Suprapubic skin (tissue), 4 donors: Measurements from ENCODE around the gene GDPD2. TPM values are rescaled to one million over a fixed set of nuclear protein-coding genes. Genes with fewer than 3 reads are reported as not detected.

Experiments
- DNase-seq, 2 donors: peaks; one replicate each; pipeline ENCODE4 v3.0.0-alpha.2; 2019; ENCODE audit warnings: low spot score in 2 of 2
- H3K27ac ChIP-seq: fragments of 200-600 bp; sonication (generic); one replicate; pipeline ENCODE4 v1.5.1; 2019
- H3K27me3 ChIP-seq: fragments of 200-600 bp; sonication (generic); one replicate; pipeline ENCODE4 v1.5.1; 2019
- H3K36me3 ChIP-seq: fragments of 200-600 bp; sonication (generic); one replicate; pipeline ENCODE4 v1.5.1; 2019
- H3K4me1 ChIP-seq: fragments of 200-600 bp; sonication (generic); one replicate; pipeline ENCODE4 v1.5.1; 2019
- H3K4me3 ChIP-seq: fragments of 200-600 bp; sonication (generic); one replicate; pipeline ENCODE4 v1.5.1; 2019; ENCODE audit warnings: mild to moderate bottlenecking
- H3K9me3 ChIP-seq: fragments of 200-600 bp; sonication (generic); one replicate; pipeline ENCODE4 v1.5.1; 2019
- EP300 ChIP-seq: sonication (generic); formaldehyde crosslinking; IDR thresholded peaks from one replicate; pipeline ENCODE4 v1.6.1; 2017; ENCODE audit warnings: antibody characterized with exemption
- POLR2A ChIP-seq, 2 donors: fragments of 450-650 bp; IDR thresholded peaks; one replicate each; pipeline ENCODE4 v1.6.1; 2017; ENCODE audit warnings: antibody characterized with exemption in 2 of 2, mild to moderate bottlenecking in 2 of 2, moderate library complexity in 2 of 2
- POLR2AphosphoS5 ChIP-seq, 3 donors: sonication (generic); formaldehyde crosslinking; IDR thresholded peaks; one replicate each; pipeline ENCODE4 v1.6.1; 2017; ENCODE audit warnings: antibody characterized with exemption in 3 of 3
- WGBS: methylation state at CpG from one replicate; pipeline ENCODE4 v1.1.5; 2018; 5-methylcytosine and 5-hydroxymethylcytosine counted together
- total RNA-seq, 4 donors: library from RNA; depleted of rRNA; stranded (reverse); fragments of >200 nt; gene quantifications; one replicate each; pipeline ENCODE4 v1.1.0, GENCODE V29; 2016
- TF ChIP-seq, protein P1 (sequence below), 2 donors: fragments of 200-600 bp in 1 of 2; fragments of 450-650 bp in 1 of 2; sonication (generic) in 1 of 2; IDR thresholded peaks; one replicate each; pipeline ENCODE4 v1.5.1; 2016 to 2019; ENCODE audit warnings: antibody characterized with exemption in 2 of 2, mild to moderate bottlenecking in 1 of 2, moderate library complexity in 1 of 2

GDPD2 gene
- total RNA-seq, 4 donors from 2014 or later = 15.8 to 68.7 (median 44.7) TPM

DNA sequence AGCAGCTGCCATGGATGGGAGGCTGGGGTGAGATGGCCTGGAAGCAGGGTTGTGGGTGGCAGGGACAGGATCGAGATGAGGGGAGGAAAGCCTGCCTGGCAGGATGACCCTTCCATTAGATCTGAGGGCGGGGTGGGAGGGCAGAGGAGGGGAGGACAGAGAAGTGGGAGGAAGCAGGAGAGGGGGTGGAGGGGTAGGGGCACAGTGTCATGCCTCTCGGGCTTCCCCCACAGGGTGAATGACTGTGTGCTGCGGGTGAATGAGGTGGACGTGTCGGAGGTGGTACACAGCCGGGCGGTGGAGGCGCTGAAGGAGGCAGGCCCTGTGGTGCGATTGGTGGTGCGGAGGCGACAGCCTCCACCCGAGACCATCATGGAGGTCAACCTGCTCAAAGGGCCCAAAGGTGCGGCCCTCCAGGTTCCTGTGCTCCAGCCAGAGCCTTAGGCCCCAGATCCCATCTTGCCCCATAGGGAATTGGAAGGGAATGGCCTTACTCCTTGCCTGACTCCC, 26.4 kb downstream of the GDPD2 start:
- no peaks in the 10 kb centered on the region for H3K9me3 ChIP-seq
- peaks cover 14% of the 10 kb centered on the region for H3K27me3 ChIP-seq
- H3K27ac ChIP-seq = no peak overlapping the region
- DNase-seq = no peak
- no peaks in the 10 kb centered on the region for H3K36me3 ChIP-seq
- TF ChIP-seq POLR2A (IDR thresholded peaks at IDR 0.05) (no peak), POLR2AphosphoS5 (IDR thresholded peaks at IDR 0.05) (no peak), EP300 (no peak)
- TF ChIP-seq, protein P1, sequence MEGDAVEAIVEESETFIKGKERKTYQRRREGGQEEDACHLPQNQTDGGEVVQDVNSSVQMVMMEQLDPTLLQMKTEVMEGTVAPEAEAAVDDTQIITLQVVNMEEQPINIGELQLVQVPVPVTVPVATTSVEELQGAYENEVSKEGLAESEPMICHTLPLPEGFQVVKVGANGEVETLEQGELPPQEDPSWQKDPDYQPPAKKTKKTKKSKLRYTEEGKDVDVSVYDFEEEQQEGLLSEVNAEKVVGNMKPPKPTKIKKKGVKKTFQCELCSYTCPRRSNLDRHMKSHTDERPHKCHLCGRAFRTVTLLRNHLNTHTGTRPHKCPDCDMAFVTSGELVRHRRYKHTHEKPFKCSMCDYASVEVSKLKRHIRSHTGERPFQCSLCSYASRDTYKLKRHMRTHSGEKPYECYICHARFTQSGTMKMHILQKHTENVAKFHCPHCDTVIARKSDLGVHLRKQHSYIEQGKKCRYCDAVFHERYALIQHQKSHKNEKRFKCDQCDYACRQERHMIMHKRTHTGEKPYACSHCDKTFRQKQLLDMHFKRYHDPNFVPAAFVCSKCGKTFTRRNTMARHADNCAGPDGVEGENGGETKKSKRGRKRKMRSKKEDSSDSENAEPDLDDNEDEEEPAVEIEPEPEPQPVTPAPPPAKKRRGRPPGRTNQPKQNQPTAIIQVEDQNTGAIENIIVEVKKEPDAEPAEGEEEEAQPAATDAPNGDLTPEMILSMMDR (IDR thresholded peaks at IDR 0.05) = no peak
- H3K4me1 ChIP-seq = peaks cover 12% of the 10 kb centered on the region
- no peak overlapping the region for H3K4me3 ChIP-seq
- 89% methylated on average over 14 of the region's 14 CpGs for WGBS

DNA sequence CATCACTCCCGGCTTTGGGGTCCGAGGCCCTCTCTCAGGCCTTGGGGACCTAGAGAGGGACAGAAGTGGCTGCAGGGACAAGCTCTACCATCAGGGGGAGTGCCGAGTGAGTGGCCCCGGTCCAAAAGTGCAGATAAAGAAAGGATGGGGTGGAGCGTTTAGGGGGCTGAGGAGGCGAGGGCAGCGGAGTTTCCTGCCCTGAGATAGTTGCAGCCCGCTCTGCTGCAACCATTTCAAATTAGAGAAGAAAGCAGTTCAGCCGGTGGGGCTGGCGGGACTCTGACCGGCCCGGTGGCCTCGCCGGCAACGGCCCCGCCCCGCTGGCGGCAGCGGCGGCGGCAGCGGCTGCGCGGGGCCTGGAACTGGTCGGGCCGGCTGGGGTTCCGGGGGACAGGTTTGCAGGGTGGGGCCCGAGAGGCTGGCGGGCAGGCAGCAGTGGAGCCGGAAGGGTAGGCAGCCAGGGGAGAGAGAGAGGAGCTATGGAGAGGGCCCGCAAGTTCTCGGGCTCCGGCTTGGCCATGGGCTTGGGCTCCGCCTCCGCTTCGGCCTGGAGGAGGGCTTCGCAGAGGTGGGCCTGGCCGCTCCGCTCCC, 29.1 kb downstream of the GDPD2 start:
- Histone ChIP-seq H3K9me3 (no peaks in the 10 kb centered on the region), H3K4me3 (peak overlapping the region; percentile 59), H3K27me3 (no peaks in the 10 kb centered on the region), H3K36me3 (no peaks in the 10 kb centered on the region), H3K4me1 (peaks cover 16% of the 10 kb centered on the region), H3K27ac (peak overlapping the region; percentile 27)
- 38% methylated on average over 31 of the region's 39 CpGs for WGBS
- TF ChIP-seq POLR2A (IDR thresholded peaks at IDR 0.05) (no peak), EP300 (no peak), POLR2AphosphoS5 (IDR thresholded peaks at IDR 0.05) (no peak)
- TF ChIP-seq, protein P1 (IDR thresholded peaks at IDR 0.05) = peak; percentile 54 to 66
- DNase-seq = no peak

DNA sequence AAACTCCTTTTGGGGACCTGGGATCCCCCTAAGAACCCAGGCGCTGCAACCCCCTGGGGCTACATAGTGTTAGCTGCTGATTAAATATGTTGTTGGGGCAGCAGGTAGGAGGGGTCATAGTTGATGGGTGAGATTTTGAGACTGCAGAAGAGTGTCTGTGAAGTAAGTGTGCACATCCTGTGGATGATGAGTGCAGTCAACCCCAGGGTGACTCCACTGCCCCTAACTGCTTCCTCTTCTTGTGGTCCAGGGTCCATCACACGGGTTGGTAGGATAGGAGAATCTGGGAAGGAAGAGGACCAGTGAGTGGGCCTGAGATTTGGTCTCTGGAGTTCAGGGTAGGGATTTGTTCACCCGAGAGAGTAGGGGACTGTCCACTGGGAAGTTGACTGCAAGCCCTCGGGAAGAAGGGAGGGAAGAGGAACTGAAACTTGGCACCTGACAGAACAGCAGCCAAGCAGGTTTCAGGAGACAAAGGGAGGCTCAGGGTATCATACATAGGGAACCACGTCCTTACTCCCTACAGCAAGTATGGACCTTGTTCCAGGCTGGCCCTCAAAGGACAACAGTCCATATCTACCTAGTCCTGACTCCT, 30.0 kb downstream of the GDPD2 start:
- DNase-seq = no peak
- WGBS = 48% methylated on average over 5 of the region's 5 CpGs
- H3K9me3 ChIP-seq = no peaks in the 10 kb centered on the region

DNA sequence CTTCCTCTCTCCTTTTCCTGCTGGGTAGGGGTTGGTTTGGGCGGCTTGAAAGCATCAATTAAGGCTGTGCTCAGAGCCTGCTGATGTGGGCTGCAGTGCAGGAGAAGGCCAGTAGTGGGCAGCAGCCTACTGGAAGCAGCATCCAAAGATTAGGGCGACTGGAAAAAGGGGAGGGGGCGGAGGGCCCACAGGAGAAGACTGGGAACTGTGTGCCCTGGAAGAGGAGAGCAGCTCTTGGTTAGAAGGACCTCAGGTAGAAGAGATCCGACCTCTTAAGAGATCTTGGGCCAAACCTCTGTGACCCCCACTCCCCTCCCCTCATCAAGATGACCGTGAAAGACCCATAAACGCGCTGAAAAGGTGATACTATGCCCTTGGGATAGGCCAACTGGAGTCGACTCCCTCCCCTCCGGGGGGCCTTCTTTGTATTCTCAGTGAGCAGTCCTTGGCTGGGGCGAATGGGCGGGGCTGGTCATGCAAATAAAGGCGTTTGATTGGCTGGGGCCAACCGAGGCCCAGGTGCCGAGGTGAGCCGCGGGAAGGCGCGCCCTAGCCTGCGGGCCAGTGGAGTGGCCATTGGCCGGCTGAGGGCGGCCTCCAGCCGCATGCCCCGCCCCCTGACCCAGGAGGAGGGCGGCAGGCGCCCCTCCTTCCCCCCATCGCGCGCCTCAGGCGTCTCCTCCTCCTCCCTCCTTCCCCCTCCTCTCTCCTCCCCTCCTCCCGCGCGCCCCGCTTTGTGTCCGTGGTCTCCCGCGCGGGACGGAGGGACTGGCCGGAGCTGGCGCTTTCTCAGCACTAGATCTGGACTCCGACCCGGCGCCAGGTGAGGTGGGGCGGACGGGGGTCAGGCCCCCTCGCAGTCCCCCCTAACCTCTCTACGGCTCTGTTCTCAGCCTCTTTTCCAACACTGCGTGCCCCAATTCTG, 31.6 kb downstream of the GDPD2 start:
- Histone ChIP-seq H3K36me3 (no peaks in the 10 kb centered on the region), H3K27ac (peak overlapping the region; percentile 78), H3K9me3 (no peaks in the 10 kb centered on the region), H3K4me1 (peaks cover 16% of the 10 kb centered on the region), H3K27me3 (no peaks in the 10 kb centered on the region), H3K4me3 (peak overlapping the region; percentile 54)
- WGBS = 27% methylated on average over 34 of the region's 48 CpGs
- no peak for DNase-seq
- no peak for TF ChIP-seq EP300
- no peak for TF ChIP-seq POLR2AphosphoS5 (IDR thresholded peaks at IDR 0.05)
- TF ChIP-seq POLR2A (IDR thresholded peaks at IDR 0.05) = no peak
- TF ChIP-seq, protein P1 (IDR thresholded peaks at IDR 0.05) = peak; percentile 27 to 77

More for the DNA sequence above, 30.0 kb downstream of the GDPD2 start:
- H3K27me3 ChIP-seq = no peaks in the 10 kb centered on the region
- peaks cover 16% of the 10 kb centered on the region for H3K4me1 ChIP-seq
- peak overlapping the region; percentile 27 for H3K27ac ChIP-seq
- no peaks in the 10 kb centered on the region for H3K36me3 ChIP-seq
- TF ChIP-seq EP300 = no peak
- no peak for TF ChIP-seq POLR2A (IDR thresholded peaks at IDR 0.05)
- no peak for TF ChIP-seq POLR2AphosphoS5 (IDR thresholded peaks at IDR 0.05)
- TF ChIP-seq, protein P1 (IDR thresholded peaks at IDR 0.05) = no peak
- peak overlapping the region; percentile 59 for H3K4me3 ChIP-seq
